Activated naive CD8-positive, alpha-beta T cell treated with anti-CD3 and anti-CD28 coated beads, Interleukin-2, amount 10 ng/mL, durations not matched to agents 7 days and 5 days (primary cell): ENCODE results near the gene TTC14. TPM values are rescaled to one million over a fixed set of nuclear protein-coding genes. Genes with fewer than 3 reads are reported as not detected.
"Not testable (repeated sequence)": the region's sequence is repeated elsewhere in the genome, so short reads cannot be mapped to it uniquely, and the experiment has no call there.

ENCODE experiments used
- ATAC-seq: fragments of 150-1000 bp; cut with Tn5 transposase; one replicate; pipeline ENCODE4 v1.10.0; 2021; ENCODE audit warnings: low read depth, moderate library complexity
- POLR2A ChIA-PET: fragments of 350-600 bp; sonication (Branson Sonifier 250); formaldehyde crosslinking; loops from one replicate; lab custom pipeline; 2021; ENCODE audit warnings: antibody characterized with exemption; lab: Charles Lee
- DNase-seq: peaks from one replicate; pipeline ENCODE4 v3.0.0; 2021
- H3K27ac Mint-ChIP-seq: one replicate; pipeline ENCODE4 v1.8.0; 2022; ENCODE audit warnings: mild to moderate bottlenecking, mixed read lengths
- H3K27me3 Mint-ChIP-seq: one replicate; pipeline ENCODE4 v1.8.0; 2022; ENCODE audit warnings: mild to moderate bottlenecking, moderate library complexity, mixed read lengths
- H3K36me3 Mint-ChIP-seq: one replicate; pipeline ENCODE4 v1.8.0; 2021; ENCODE audit warnings: mild to moderate bottlenecking, mixed read lengths
- H3K4me1 Mint-ChIP-seq: one replicate; pipeline ENCODE4 v1.8.0; 2021; ENCODE audit warnings: mixed read lengths
- H3K4me3 Mint-ChIP-seq: one replicate; pipeline ENCODE4 v1.8.0; 2022; ENCODE audit warnings: mild to moderate bottlenecking, moderate library complexity, mixed read lengths
- H3K9me3 Mint-ChIP-seq: one replicate; pipeline ENCODE4 v1.8.0; 2021; ENCODE audit warnings: mixed read lengths
- total RNA-seq, 2 experiments: library from RNA; stranded (reverse); gene quantifications; one replicate each; pipeline ENCODE4 v1.2.3, GENCODE V29; 2021

Gene TTC14
- total RNA-seq, 2 experiments from 2014 or later, result 95.3 to 112 TPM

DNA sequence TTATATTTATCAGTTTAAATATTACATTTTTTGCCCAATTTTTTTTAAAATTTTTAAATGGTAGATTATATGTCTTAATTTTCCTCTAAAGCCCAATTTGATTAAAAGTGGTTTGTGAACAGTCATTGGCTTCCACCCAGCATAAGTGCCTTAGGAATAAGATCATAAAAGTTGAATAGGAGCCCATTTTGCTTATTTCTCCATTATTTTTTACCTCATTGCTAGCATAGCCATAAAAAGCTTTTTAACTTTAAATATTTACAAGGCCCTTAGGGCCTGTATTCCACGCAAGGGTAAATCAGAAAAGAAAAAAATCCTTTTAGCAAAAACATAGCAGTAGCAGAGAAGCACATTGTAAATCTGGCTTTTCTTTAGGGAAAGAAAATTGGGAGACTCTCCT is 9.0 kb downstream of the TTC14 start:
- DNase-seq (no peak), ATAC-seq (no peak)
- Mint-ChIP-seq H3K9me3 (no peaks in the 10 kb centered on the region), H3K4me3 (no peak overlapping the region), H3K27me3 (no peaks in the 10 kb centered on the region), H3K27ac (no peak overlapping the region), H3K4me1 (peaks cover 4% of the 10 kb centered on the region), H3K36me3 (peaks cover 26% of the 10 kb centered on the region)
- POLR2A ChIA-PET, result interaction anchor here (4.8 kb wide), 1 partner anchor 9 kb away, joined by 17 read pairs; the partner anchor contains the start of gene TTC14

DNA sequence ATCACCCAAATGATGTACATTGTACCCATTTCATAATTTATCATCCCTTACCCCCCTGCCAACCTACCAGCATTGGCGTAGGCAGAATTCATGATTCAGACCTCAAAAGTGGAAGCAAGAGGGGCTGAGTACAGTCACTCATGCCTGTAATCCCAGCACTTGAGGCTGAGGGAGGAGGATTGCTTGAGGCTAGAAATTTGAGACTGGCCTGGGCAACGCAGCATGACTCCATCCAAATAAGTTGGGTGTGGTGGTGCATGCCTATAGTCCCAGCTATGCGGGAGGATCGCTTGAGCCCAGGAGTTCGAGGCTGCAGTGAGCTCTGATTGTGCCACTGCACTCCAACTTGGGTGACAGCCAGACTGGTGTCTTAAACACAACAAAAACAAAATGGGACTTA is 10.4 kb downstream of the TTC14 start:
- POLR2A ChIA-PET, result interaction anchor here (4.8 kb wide), 1 partner anchor 10 kb away, joined by 17 read pairs; the partner anchor contains the start of gene TTC14
- H3K9me3 Mint-ChIP-seq, result no peaks in the 10 kb centered on the region
- H3K36me3 Mint-ChIP-seq, result peaks cover 26% of the 10 kb centered on the region
- H3K27me3 Mint-ChIP-seq, result no peaks in the 10 kb centered on the region
- no peak overlapping the region for H3K27ac Mint-ChIP-seq
- DNase-seq (no peak), ATAC-seq (no peak)
- no peak overlapping the region for H3K4me3 Mint-ChIP-seq
- peaks cover 2% of the 10 kb centered on the region for H3K4me1 Mint-ChIP-seq

DNA sequence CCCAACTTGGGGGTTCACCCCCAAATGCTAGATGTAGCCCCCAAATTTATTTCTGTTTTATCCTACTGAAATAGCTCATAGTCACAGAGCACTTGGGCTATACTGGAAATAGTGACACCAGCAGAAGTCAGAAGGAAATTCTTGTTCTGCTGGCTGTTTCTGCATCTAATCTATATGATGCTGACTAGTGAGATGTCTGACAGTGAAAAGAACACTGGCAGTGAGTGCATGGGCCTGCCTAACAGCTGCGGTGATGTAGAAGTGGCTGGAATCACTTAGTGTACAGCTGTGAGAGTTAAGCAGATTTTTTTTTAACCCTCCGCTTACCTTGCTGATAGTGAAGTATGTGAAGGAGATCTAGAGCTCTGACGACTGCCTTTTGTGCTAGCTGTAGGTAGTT is 14.0 kb downstream of the TTC14 start:
- Mint-ChIP-seq H3K27me3 (no peaks in the 10 kb centered on the region), H3K36me3 (peaks cover 26% of the 10 kb centered on the region), H3K9me3 (no peaks in the 10 kb centered on the region), H3K27ac (no peak overlapping the region), H3K4me3 (no peak overlapping the region), H3K4me1 (no peaks in the 10 kb centered on the region)
- DNase-seq, result no peak
- POLR2A ChIA-PET, result interaction anchor here (1.5 kb wide), 1 partner anchor 14 kb away, joined by 9 read pairs; the partner anchor contains the start of gene TTC14
- ATAC-seq, result no peak

DNA sequence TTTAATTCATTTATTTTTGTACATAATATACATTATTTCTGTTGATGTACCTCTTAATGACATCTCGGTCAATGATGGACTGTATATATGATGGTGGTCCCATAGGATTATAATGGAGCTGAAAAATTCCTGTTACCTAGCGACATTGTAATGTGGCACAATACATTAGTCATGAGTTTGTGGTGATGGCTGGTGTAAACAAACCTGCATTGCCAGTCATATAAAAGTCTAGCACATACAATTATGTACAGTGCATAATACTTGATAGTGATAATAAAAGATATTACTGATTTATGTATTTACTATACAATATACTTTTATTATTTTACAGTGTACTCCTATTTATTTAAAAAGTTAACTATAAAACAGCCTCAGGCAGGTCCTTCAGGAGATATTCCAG is 15.1 kb downstream of the TTC14 start:
- POLR2A ChIA-PET, result no interaction called here
- Mint-ChIP-seq H3K9me3 (no peaks in the 10 kb centered on the region), H3K4me1 (no peaks in the 10 kb centered on the region), H3K36me3 (peaks cover 28% of the 10 kb centered on the region), H3K27me3 (no peaks in the 10 kb centered on the region), H3K27ac (no peak overlapping the region), H3K4me3 (no peak overlapping the region)
- ATAC-seq, result no peak
- no peak for DNase-seq

DNA sequence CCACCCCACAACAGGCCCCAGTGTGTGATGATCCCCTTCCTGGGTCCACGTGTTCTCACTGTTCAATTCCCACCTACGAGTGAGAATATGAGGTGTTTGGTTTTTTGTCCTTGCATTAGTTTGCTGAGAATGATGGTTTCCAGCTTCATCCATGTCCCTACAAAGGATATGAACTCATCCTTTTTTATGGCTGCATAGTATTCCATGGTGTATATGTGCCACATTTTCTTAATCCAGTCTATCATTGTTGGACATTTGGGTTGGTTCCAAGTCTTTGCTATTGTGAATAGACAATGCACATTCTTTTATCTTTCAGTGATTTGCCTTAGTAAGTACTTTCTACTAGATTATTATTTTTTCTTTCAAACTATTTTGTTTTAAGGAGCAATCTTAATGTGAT is 16.6 kb downstream of the TTC14 start:
- H3K4me3 Mint-ChIP-seq, H3K9me3 Mint-ChIP-seq, H3K4me1 Mint-ChIP-seq, DNase-seq, ATAC-seq, H3K27ac Mint-ChIP-seq, H3K27me3 Mint-ChIP-seq, POLR2A ChIA-PET: not testable (repeated sequence)
- H3K36me3 Mint-ChIP-seq, result peaks cover 36% of the 10 kb centered on the region

DNA sequence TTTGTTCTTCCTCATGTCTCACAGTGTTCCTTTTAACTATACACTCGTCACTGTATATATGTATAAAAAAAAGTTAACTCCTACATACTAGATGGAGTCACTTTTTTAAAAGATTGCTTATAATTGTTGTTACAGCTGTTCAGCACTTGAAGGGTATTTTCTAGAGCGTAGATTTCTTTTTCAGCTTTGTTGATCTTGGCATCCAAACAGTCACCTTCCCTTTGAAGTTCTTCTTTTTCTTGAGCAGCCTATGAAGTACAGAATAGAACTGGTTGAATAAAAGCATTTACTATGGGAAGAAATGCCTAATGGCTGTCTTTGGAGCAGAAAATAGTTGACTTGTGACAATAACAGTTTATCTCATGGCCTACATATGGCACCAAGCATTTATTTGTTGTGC is 17.8 kb downstream of the TTC14 start:
- DNase-seq (no peak), ATAC-seq (no peak)
- Mint-ChIP-seq H3K36me3 (peaks cover 47% of the 10 kb centered on the region), H3K9me3 (peaks cover 6% of the 10 kb centered on the region), H3K27me3 (no peaks in the 10 kb centered on the region), H3K27ac (no peak overlapping the region), H3K4me3 (no peak overlapping the region), H3K4me1 (peaks cover 10% of the 10 kb centered on the region)
- POLR2A ChIA-PET, result no interaction called here

DNA sequence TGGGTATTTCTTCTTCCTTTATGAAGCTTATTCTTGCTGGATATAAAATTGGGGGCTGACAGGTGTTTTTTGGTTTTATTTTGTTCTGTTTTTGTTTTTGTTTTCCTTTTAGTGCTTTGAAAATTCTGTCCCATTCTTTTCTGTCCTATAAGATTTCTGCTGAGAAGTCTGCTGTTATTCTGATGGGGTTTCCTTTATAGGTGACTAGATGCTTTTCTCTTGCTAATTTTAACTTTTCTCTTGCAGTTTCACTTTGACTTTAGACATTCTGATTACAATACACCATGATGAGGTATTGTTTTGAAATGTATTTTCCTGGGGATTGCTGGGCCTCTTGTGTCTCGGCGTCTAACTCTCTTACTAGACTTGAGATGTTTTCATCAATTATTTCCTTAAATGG is 22.8 kb downstream of the TTC14 start:
- Mint-ChIP-seq H3K4me3 (no peak overlapping the region), H3K36me3 (peaks cover 52% of the 10 kb centered on the region), H3K4me1 (peaks cover 17% of the 10 kb centered on the region), H3K27ac (no peak overlapping the region), H3K27me3 (no peaks in the 10 kb centered on the region), H3K9me3 (peaks cover 6% of the 10 kb centered on the region)
- ATAC-seq (no peak), DNase-seq (no peak)
- POLR2A ChIA-PET, result no interaction called here

DNA sequence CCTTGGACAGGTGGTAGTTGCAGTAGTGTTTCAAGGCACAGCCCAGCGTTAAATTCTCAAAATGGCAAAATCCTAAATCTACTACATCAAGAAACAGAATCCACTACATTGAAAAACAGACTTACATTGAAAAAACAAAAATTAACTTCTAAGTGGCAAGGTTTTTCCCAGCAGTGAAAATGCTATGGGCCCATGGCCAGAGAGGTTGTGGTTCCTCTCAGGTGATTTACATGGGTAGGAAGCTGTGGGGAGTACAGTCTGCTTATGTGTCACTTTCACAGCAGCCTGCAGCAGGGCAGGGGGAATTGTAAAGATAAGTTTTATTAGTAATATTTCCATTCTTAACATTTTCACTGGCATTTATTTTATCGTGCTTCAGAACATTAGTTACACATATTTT is 24.9 kb downstream of the TTC14 start:
- DNase-seq (no peak), ATAC-seq (no peak)
- Mint-ChIP-seq H3K9me3 (peaks cover 6% of the 10 kb centered on the region), H3K27me3 (no peaks in the 10 kb centered on the region), H3K36me3 (peaks cover 40% of the 10 kb centered on the region), H3K4me3 (no peak overlapping the region), H3K4me1 (peaks cover 20% of the 10 kb centered on the region), H3K27ac (no peak overlapping the region)
- POLR2A ChIA-PET, result interaction anchor here (1.3 kb wide), 1 partner anchor 24 kb away, joined by 3 read pairs; the partner anchor contains the start of gene TTC14

DNA sequence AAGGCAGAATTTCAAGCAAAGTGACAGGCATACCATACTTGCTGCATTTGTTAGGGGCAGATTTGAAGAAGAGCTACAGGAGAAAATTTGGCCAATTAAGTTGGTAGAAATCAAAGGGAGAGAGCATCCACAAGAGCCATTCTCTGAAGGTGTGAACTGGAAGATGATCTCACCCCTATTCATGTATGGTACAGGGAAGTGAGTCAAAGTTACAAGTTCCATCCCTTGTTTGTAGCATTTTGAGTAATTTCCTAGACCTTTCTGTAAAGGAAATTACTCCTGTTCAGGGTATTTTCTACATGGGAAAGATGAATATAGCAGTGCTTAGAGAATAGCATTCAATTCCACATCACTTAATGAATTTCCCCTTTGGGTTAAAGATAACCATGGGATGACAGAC is 28.4 kb downstream of the TTC14 start:
- peaks cover 6% of the 10 kb centered on the region for H3K4me1 Mint-ChIP-seq
- peaks cover 7% of the 10 kb centered on the region for H3K36me3 Mint-ChIP-seq
- H3K27me3 Mint-ChIP-seq, result peaks cover 17% of the 10 kb centered on the region
- DNase-seq (no peak), ATAC-seq (no peak)
- H3K4me3 Mint-ChIP-seq, result no peak overlapping the region
- POLR2A ChIA-PET, result no interaction called here
- no peak overlapping the region for H3K27ac Mint-ChIP-seq
- H3K9me3 Mint-ChIP-seq, result no peaks in the 10 kb centered on the region

DNA sequence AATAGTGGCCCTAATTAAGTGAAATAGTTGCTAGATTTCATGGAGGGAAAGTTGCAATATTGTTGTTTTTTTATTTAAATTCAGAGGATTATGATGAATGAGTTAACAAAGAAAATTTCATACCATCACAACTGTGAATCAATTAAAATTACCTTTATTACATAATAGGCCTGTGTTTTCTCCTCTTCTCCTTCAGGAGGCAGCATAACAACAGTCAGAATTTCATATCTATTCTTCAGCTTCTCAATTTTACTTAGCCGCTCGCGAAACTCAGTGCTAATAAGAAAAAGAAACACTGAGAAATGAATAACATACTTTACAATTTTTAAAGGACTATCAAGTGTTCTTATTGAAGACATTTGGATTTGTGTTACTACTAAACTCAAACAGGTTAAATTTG is 29.4 kb downstream of the TTC14 start:
- no peak overlapping the region for H3K4me3 Mint-ChIP-seq
- H3K9me3 Mint-ChIP-seq, result no peaks in the 10 kb centered on the region
- H3K36me3 Mint-ChIP-seq, result peaks cover 5% of the 10 kb centered on the region
- DNase-seq, result no peak
- H3K27ac Mint-ChIP-seq, result no peak overlapping the region
- H3K4me1 Mint-ChIP-seq, result peaks cover 3% of the 10 kb centered on the region
- ATAC-seq, result no peak
- POLR2A ChIA-PET, result no interaction called here
- H3K27me3 Mint-ChIP-seq, result peaks cover 18% of the 10 kb centered on the region

DNA sequence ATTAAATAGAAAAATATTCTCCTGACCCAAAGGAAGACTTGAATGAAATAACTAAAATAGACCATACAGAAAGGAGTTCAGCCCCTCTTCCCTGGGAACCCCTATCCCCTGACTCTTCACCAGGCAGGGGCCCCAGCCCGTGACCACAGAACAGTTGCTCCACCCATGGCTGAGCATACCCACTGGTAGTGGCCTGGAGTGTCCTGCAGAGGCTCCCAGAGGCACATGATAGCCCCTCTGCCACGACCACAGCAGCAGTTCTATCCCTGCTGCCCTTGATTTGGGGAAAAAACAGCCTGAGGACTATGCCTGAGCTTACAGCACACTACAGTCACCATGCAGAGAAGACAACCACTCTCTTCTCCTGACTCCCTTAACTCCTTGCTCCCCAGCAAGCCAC is 31.8 kb downstream of the TTC14 start:
- DNase-seq, result no peak
- POLR2A ChIA-PET, result no interaction called here
- Mint-ChIP-seq H3K36me3 (no peaks in the 10 kb centered on the region), H3K27ac (no peak overlapping the region), H3K4me1 (peaks cover 3% of the 10 kb centered on the region), H3K9me3 (no peaks in the 10 kb centered on the region), H3K4me3 (no peak overlapping the region), H3K27me3 (peaks cover 24% of the 10 kb centered on the region)
- ATAC-seq, result no peak

DNA sequence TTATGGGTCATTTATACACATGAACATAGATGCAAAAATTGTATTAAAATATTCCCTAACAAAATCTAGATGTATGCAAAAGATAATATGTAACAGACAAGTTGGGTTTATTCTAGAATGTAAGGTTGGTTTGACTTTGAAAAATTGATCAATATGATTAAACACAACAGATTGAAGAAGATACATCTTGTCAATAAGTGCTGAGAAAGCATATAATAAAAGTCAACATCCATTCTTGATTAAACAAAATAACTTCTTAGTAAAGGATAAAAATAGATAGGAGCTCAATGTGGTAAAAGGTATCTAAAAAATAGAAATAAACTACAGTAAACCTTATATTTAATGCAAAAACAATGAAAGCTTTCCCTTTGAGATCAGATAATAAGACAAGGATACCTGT is 39.0 kb downstream of the TTC14 start:
- no peak overlapping the region for H3K27ac Mint-ChIP-seq
- no peaks in the 10 kb centered on the region for H3K9me3 Mint-ChIP-seq
- POLR2A ChIA-PET, result no interaction called here
- no peak for DNase-seq
- peaks cover 19% of the 10 kb centered on the region for H3K27me3 Mint-ChIP-seq
- no peak for ATAC-seq
- H3K4me3 Mint-ChIP-seq, result no peak overlapping the region
- no peaks in the 10 kb centered on the region for H3K4me1 Mint-ChIP-seq
- H3K36me3 Mint-ChIP-seq, result no peaks in the 10 kb centered on the region

DNA sequence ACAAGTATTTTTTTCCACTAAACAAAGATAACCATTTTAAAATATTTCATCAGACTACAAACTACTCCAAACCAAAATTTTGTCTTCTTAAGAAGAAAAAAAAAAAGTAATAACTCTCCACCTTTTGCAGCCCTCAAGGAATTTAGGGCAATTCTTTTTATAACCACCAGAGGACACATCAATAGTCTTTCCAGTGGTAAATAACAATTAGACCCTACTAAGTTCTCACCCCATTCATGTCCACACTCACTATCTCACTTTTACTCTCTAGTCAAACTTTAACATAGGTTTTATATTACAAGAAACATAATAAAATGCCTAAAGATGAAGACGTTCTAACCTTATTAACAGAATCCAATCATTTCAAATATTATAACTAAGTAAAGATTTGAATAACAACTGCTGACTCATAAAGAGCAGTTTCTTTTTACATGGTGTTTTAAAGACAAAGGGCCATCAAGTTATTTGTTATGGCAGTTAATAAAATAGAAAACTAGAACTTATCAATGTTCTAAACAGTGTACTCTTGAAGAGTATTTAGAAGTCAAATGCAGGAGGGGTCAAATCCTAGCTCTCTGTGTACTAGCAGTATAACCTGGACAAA is 44.3 kb downstream of the TTC14 start:
- H3K4me1 Mint-ChIP-seq, result no peaks in the 10 kb centered on the region
- H3K27ac Mint-ChIP-seq, result no peak overlapping the region
- no peaks in the 10 kb centered on the region for H3K9me3 Mint-ChIP-seq
- POLR2A ChIA-PET, result no interaction called here
- ATAC-seq (no peak), DNase-seq (no peak)
- peaks cover 20% of the 10 kb centered on the region for H3K27me3 Mint-ChIP-seq
- no peak overlapping the region for H3K4me3 Mint-ChIP-seq
- H3K36me3 Mint-ChIP-seq, result no peaks in the 10 kb centered on the region

DNA sequence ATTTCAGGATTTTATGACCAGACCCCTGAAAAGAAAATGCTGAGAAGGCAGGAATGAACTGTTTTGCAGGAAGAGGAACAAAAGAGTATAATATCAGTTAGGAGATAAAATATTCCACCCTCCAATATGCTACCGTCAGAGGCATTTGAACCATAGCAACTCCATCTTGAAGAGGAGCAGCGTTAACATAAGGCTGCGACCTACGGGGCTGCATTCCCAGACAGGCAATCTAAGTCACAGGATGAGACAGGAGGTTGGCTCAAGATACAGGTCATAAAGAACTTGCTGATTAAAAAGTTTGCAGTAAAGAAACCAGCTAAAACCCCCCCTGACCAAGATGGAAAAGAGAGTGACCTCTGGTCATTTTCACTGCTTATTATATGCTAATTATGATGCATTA is 54.4 kb downstream of the TTC14 start:
- Mint-ChIP-seq H3K9me3 (no peaks in the 10 kb centered on the region), H3K4me1 (no peaks in the 10 kb centered on the region)

More for the DNA sequence above, 54.4 kb downstream of the TTC14 start:
- ATAC-seq (no peak), DNase-seq (no peak)
- Mint-ChIP-seq H3K36me3 (no peaks in the 10 kb centered on the region), H3K4me3 (no peak overlapping the region), H3K27ac (no peak overlapping the region), H3K27me3 (peaks cover 22% of the 10 kb centered on the region)
- POLR2A ChIA-PET, result no interaction called here
